HG03354 (cell line): ENCODE results near the gene STX1B.

Experiments
- ATAC-seq: cut with Tn5 transposase; IDR thresholded peaks from one replicate; pipeline ENCODE4 v1.9.1; 2021; ENCODE audit warnings: mild to moderate bottlenecking; ENCODE audit not compliant: unreplicated experiment, poor library complexity, severe bottlenecking

STX1B gene

GRCh38 chr16:30957456-30958174 is 52.8 kb downstream of the STX1B start, which contains the start of gene SETD1A:
Gene SETD1A, plus strand, starts transcription at chr16:30957754. Its CDS starts 978 bp downstream, at chr16:30958732.
- ATAC-seq: peak; percentile 88

GRCh38 chr16:30956601-30957455 is 53.6 kb downstream of the STX1B start:
- peak; percentile 49 for ATAC-seq

GRCh38 chr16:30954993-30955392 is 55.4 kb downstream of the STX1B start:
- no peak for ATAC-seq

- ATAC-seq: no peak
Measured at GRCh38 chr16:30953511-30954124, 56.8 kb downstream of the STX1B start.

GRCh38 chr16:30953111-30953510 is 57.3 kb downstream of the STX1B start:
- ATAC-seq: no peak

- ATAC-seq: no peak
Measured at GRCh38 chr16:30951750-30952149, 58.7 kb downstream of the STX1B start.

GRCh38 chr16:30951193-30951592 is 59.2 kb downstream of the STX1B start:
- no peak for ATAC-seq

GRCh38 chr16:30950516-30951065 is 59.8 kb downstream of the STX1B start:
- no peak for ATAC-seq

- ATAC-seq: peak; percentile 43
Measured at GRCh38 chr16:30949650-30950515, 60.6 kb downstream of the STX1B start.

GRCh38 chr16:30948667-30949649 is 61.5 kb downstream of the STX1B start, which contains the start of gene ORAI3:
Gene ORAI3, plus strand, starts transcription at chr16:30949068. Its CDS starts 222 bp downstream, at chr16:30949290.
- ATAC-seq: peak; percentile 71

GRCh38 chr16:30947859-30948666 is 62.4 kb downstream of the STX1B start:
- peak; percentile 17 for ATAC-seq

GRCh38 chr16:30947541-30947858 is 62.9 kb downstream of the STX1B start:
- no peak for ATAC-seq

GRCh38 chr16:30946671-30947540 is 63.5 kb downstream of the STX1B start:
- no peak for ATAC-seq

- no peak for ATAC-seq
Measured at GRCh38 chr16:30944352-30944751, 66.1 kb downstream of the STX1B start.

- no peak for ATAC-seq
Measured at GRCh38 chr16:30942426-30942806, 68.0 kb downstream of the STX1B start.

- ATAC-seq: peak; percentile 94
Measured at GRCh38 chr16:30941600-30942425, 68.6 kb downstream of the STX1B start.
